Lower lobe of right lung (tissue), 2 donors: ENCODE data around the gene CASS4. TPM values are rescaled to one million over a fixed set of nuclear protein-coding genes. Genes with fewer than 3 reads are reported as not detected.

Experiments used
- ATAC-seq, 2 donors: fragments of 200-7000 bp; cut with Tn5 transposase; one replicate each; pipeline ENCODE4 v1.9.1; 2020 to 2022; ENCODE audit warnings: mild to moderate bottlenecking in 2 of 2, moderate library complexity in 2 of 2
- DNase-seq: peaks from one replicate; pipeline ENCODE4 v3.0.0-alpha.2; 2020
- H3K27ac ChIP-seq: fragments of 200-600 bp; one replicate; pipeline ENCODE4 v1.8.0; 2022
- H3K27me3 ChIP-seq: fragments of 200-600 bp; one replicate; pipeline ENCODE4 v1.8.0; 2022; ENCODE audit warnings: low read depth
- H3K36me3 ChIP-seq: fragments of 200-600 bp; one replicate; pipeline ENCODE4 v1.8.0; 2022; ENCODE audit warnings: mild to moderate bottlenecking
- H3K4me1 ChIP-seq: fragments of 200-600 bp; one replicate; pipeline ENCODE4 v1.8.0; 2022
- H3K4me3 ChIP-seq: fragments of 200-600 bp; one replicate; pipeline ENCODE4 v1.8.0; 2022; ENCODE audit warnings: mild to moderate bottlenecking
- H3K9me3 ChIP-seq: fragments of 200-600 bp; one replicate; pipeline ENCODE4 v1.8.0; 2022
- intact Hi-C: fragments of 100-400 bp; cut with DNase I; formaldehyde crosslinking; loops from one replicate; pipeline ENCODE4 v1.11.0; 2022
- total RNA-seq: library from RNA; stranded (reverse); fragmentation: NEBNext Ultra II Directional; extraction: Animal tissue kit (Norgen Biotek cat#: 25700); gene quantifications from one replicate; pipeline ENCODE4 v1.2.1, GENCODE V29; 2021
- TF ChIP-seq, protein P1 (sequence below): fragments of 200-600 bp; IDR thresholded peaks from one replicate; pipeline ENCODE4 v1.8.0; 2022; ENCODE audit warnings: antibody characterized with exemption, mild to moderate bottlenecking
- donor health status: DM: no; HTN: yes; CAD: no; lungs with severe emphysema.

The CASS4 gene
- total RNA-seq, 1 donor from 2014 or later, result 23.9 TPM

DNA sequence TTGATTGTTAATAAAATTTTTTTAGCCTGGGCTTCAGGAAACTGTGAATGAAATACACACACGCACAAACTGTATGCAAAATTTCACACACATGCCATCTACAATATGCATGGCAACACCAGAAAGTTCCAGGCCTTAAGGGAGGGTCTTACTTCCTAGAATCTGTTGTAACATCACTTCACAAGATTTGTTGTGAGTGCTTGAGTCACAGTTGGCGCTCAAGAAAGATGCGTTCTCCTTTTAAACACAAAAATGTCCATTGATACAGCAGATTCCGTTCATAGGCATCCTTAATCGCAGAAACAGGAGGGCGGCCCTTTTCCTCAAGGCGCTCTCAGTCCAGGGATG, 55.9 kb downstream of the CASS4 start:
- DNase-seq (no peak), ATAC-seq (peak; percentile 2 to 13)
- TF ChIP-seq, protein P1, sequence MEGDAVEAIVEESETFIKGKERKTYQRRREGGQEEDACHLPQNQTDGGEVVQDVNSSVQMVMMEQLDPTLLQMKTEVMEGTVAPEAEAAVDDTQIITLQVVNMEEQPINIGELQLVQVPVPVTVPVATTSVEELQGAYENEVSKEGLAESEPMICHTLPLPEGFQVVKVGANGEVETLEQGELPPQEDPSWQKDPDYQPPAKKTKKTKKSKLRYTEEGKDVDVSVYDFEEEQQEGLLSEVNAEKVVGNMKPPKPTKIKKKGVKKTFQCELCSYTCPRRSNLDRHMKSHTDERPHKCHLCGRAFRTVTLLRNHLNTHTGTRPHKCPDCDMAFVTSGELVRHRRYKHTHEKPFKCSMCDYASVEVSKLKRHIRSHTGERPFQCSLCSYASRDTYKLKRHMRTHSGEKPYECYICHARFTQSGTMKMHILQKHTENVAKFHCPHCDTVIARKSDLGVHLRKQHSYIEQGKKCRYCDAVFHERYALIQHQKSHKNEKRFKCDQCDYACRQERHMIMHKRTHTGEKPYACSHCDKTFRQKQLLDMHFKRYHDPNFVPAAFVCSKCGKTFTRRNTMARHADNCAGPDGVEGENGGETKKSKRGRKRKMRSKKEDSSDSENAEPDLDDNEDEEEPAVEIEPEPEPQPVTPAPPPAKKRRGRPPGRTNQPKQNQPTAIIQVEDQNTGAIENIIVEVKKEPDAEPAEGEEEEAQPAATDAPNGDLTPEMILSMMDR, result no peak
- Histone ChIP-seq H3K9me3 (no peaks in the 10 kb centered on the region), H3K36me3 (peaks cover 9% of the 10 kb centered on the region), H3K27ac (peak overlapping the region; percentile 88), H3K27me3 (no peaks in the 10 kb centered on the region), H3K4me1 (peaks cover 39% of the 10 kb centered on the region), H3K4me3 (peak overlapping the region; percentile 77)
- intact Hi-C loops, result loop anchor here (10.0 kb wide), 1 partner anchor 73 kb away; the partner anchor contains the start of genes AURKA and CSTF1

DNA sequence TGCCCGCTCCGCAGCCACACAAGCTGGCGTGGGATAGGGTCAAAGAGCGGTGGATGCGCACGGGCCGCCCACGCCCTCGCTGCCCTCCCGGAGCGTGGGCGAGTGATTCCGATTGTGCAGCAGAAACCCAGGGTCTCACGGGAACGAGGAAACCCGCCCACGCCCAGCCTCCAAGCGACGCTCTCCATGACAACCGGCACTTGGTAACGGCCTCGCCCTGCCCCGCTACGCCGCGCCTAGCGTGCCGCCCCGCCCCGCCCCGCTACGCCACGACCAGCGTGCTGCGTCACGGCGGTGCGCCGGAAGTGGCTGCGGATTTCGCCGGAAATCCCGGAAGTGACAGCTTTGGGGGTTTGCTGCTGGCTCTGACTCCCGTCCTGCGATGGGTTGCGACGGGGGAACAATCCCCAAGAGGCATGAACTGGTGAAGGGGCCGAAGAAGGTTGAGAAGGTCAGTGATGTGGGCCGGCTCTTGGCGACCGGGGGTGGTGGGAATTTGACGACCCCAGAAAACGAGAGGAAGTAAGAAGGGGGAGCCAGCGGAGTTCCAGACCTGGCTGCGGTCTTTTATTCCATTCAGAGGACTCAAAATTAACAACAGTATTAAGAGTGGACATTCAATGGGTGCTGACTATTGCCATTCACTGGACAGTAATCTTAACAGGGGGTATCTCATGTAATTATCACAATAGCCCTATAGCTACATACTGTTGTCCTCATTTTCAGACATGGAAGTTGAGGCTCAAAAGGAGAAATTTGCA, 56.4 kb downstream of the CASS4 start, which contains the start of gene RTF2:
TSS of gene RTF2 (plus strand) at position 312 of the 761 bp plus-strand sequence. CDS start at position 383, 71 bp downstream.
- Histone ChIP-seq H3K27ac (peak within 1 kb of the TSS; percentile 88), H3K4me3 (peak within 1 kb of the TSS; percentile 77), H3K9me3 (no peaks in the 10 kb centered on the region), H3K36me3 (peaks cover 14% of the 10 kb centered on the region), H3K4me1 (peaks cover 34% of the 10 kb centered on the region), H3K27me3 (no peaks in the 10 kb centered on the region)
- TF ChIP-seq, protein P1, result no peak
- intact Hi-C loops, result loop anchor here (10.0 kb wide), 1 partner anchor 74 kb away; the partner anchor contains the start of genes AURKA and CSTF1
- peak; percentile 99 to 100 for ATAC-seq
- DNase-seq, result peak; percentile 96

DNA sequence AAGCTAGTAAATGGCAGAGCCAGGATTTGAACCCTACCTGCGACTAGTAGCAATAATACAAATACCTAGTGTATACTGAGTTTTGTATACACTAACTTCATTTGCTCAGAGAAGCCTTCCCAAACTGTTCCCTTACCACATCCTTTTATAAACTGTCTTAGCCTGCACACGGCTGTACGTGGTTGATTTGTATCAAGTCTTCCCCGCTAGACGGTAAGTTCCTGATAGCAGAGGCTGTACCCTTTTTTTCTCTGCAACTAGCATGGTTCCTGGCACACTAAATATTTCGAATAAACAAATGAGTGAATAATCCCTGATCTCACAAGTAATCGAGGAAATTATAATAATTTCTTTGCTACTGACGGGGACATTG, 57.0 kb downstream of the CASS4 start:
- Histone ChIP-seq H3K9me3 (no peaks in the 10 kb centered on the region), H3K4me1 (peaks cover 28% of the 10 kb centered on the region), H3K27me3 (no peaks in the 10 kb centered on the region), H3K4me3 (peak overlapping the region; percentile 77), H3K27ac (peak overlapping the region; percentile 88), H3K36me3 (peaks cover 20% of the 10 kb centered on the region)
- intact Hi-C loops, result loop anchor here (10.0 kb wide), 1 partner anchor 74 kb away; the partner anchor contains the start of genes AURKA and CSTF1
- DNase-seq (no peak), ATAC-seq (no peak)
- TF ChIP-seq, protein P1, result no peak

DNA sequence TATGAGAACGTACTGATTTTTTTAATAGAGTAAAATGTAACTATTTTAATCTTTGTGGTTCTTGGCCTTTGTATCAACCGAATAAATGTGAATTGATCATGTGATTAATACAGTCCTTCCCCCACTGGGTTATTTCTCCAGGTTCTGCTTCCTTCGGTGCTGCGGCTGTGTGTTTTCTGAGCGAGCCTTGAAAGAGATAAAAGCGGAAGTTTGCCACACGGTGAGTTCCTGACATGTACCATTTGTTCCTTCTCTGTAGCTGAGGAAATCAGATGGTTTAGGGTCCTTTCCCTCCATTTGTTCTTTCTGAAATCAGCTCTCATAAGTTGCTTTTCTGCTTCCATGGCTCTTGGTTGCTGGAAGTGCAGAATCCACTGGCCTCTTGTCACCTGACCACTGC, 71.9 kb downstream of the CASS4 start:
- intact Hi-C loops, result no loop called here
- Histone ChIP-seq H3K27ac (peak overlapping the region; percentile 13), H3K4me1 (no peaks in the 10 kb centered on the region), H3K27me3 (no peaks in the 10 kb centered on the region), H3K36me3 (peaks cover 92% of the 10 kb centered on the region), H3K9me3 (no peaks in the 10 kb centered on the region), H3K4me3 (no peak overlapping the region)
- ATAC-seq (no peak), DNase-seq (no peak)
- TF ChIP-seq, protein P1, result no peak

DNA sequence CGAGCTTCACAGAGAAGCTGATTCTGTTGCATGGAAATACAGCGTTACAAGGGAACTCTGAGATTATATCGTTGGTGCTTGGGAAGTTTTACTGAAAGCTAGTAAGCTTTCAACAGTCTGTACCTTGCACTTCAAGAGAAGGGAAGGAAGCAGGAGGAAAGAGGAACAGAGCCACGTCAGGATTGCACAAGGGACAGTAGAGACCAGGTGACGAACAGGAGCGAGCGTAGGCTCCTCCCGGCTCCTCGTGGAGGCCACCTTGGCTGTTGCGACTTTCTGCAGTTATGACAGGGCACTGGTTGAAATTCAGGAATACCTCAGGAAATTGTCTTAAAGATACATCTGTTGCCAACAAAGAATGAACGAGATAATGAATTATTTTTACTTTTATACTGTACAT, 75.2 kb downstream of the CASS4 start:
- intact Hi-C loops, result no loop called here
- H3K4me1 ChIP-seq, result no peaks in the 10 kb centered on the region
- H3K36me3 ChIP-seq, result peaks cover 91% of the 10 kb centered on the region
- ATAC-seq (peak in 1 of 2 donors; percentile 57), DNase-seq (peak; percentile 58)
- no peaks in the 10 kb centered on the region for H3K9me3 ChIP-seq
- TF ChIP-seq, protein P1, result no peak
- no peaks in the 10 kb centered on the region for H3K27me3 ChIP-seq
- H3K27ac ChIP-seq, result no peak overlapping the region
- no peak overlapping the region for H3K4me3 ChIP-seq
